ENCODE measurements around the gene CD101. TPM values are rescaled to one million over a fixed set of nuclear protein-coding genes. Genes with fewer than 3 reads are reported as not detected.

CD101 gene
- total and polyA plus RNA-seq, 2 experiments from 2014 or later: 1.2 to 1.3 TPM

- TF ChIP-seq CTCF (conservative IDR thresholded peaks at IDR 0.05; ENCODE audit: low read depth in 2 of 2): no peak
- no peak for TF ChIP-seq ZNF114 (CRISPR knock-in tag; IDR thresholded peaks at IDR 0.05)
Observed at GRCh38 chr1:117045644-117046043, 44.1 kb downstream of the CD101 start (continued).

GRCh38 chr1:117046781-117047180 is 45.2 kb downstream of the CD101 start:
- Histone ChIP-seq H2AFZ (no peak overlapping the region), H3F3A (replicated peaks; ENCODE audit: low read depth) (no peaks in the 10 kb centered on the region), H3K27me3 (ENCODE audit: insufficient read depth) (no peaks in the 10 kb centered on the region), H3K4me2 (no peak overlapping the region), H3K79me2 (replicated peaks; ENCODE audit: insufficient read depth) (no peaks in the 10 kb centered on the region), H3K4me3 (no peak overlapping the region), H4K20me1 (replicated peaks; ENCODE audit: insufficient read depth) (no peaks in the 10 kb centered on the region), H3K9me2 (ENCODE audit: insufficient read depth) (no peaks in the 10 kb centered on the region), H3K27ac (ENCODE audit: low read depth) (no peak overlapping the region), H3K36me3 (ENCODE audit: insufficient read depth) (no peaks in the 10 kb centered on the region), H3K4me1 (ENCODE audit: insufficient read depth) (no peaks in the 10 kb centered on the region)
- Mint-ChIP-seq H3K36me3 (ENCODE audit: low read depth) (0 out of 3 replicates have a peak, but pooled peaks cover 3% of the 10 kb centered on the region), H3K27ac (no peak overlapping the region), H3K27me3 (ENCODE audit: insufficient read depth, low read depth, poor library complexity) (peaks cover 6% of the 10 kb centered on the region), H3K4me3 (no peak overlapping the region), H3K9me3 (no peaks in the 10 kb centered on the region; the same call in 2 of the 3 replicates), H3K4me1 (no peaks in the 10 kb centered on the region)
- ATAC-seq (no peak), DNase-seq (ENCODE audit: low spot score) (no peak)
- TF ChIP-seq, protein P1, sequence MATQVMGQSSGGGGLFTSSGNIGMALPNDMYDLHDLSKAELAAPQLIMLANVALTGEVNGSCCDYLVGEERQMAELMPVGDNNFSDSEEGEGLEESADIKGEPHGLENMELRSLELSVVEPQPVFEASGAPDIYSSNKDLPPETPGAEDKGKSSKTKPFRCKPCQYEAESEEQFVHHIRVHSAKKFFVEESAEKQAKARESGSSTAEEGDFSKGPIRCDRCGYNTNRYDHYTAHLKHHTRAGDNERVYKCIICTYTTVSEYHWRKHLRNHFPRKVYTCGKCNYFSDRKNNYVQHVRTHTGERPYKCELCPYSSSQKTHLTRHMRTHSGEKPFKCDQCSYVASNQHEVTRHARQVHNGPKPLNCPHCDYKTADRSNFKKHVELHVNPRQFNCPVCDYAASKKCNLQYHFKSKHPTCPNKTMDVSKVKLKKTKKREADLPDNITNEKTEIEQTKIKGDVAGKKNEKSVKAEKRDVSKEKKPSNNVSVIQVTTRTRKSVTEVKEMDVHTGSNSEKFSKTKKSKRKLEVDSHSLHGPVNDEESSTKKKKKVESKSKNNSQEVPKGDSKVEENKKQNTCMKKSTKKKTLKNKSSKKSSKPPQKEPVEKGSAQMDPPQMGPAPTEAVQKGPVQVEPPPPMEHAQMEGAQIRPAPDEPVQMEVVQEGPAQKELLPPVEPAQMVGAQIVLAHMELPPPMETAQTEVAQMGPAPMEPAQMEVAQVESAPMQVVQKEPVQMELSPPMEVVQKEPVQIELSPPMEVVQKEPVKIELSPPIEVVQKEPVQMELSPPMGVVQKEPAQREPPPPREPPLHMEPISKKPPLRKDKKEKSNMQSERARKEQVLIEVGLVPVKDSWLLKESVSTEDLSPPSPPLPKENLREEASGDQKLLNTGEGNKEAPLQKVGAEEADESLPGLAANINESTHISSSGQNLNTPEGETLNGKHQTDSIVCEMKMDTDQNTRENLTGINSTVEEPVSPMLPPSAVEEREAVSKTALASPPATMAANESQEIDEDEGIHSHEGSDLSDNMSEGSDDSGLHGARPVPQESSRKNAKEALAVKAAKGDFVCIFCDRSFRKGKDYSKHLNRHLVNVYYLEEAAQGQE (IDR thresholded peaks at IDR 0.05; ENCODE audit: unreplicated experiment): no peak
- TF ChIP-seq NANOG (IDR thresholded peaks at IDR 0.05; ENCODE audit: borderline replicate concordance) (no peak), CTCF (conservative IDR thresholded peaks at IDR 0.05; ENCODE audit: low read depth in 2 of 2) (no peak), CREB1 (CRISPR knock-in tag; IDR thresholded peaks at IDR 0.05; ENCODE audit: low read depth) (no peak), EZH2phosphoT487 (IDR thresholded peaks at IDR 0.05; ENCODE audit: unreplicated experiment) (no peak), JUNB (IDR thresholded peaks at IDR 0.05; ENCODE audit: unreplicated experiment) (no peak), EZH2 (IDR thresholded peaks at IDR 0.05; ENCODE audit: low read depth, unreplicated experiment) (no peak)
- TF ChIP-seq, protein P2, sequence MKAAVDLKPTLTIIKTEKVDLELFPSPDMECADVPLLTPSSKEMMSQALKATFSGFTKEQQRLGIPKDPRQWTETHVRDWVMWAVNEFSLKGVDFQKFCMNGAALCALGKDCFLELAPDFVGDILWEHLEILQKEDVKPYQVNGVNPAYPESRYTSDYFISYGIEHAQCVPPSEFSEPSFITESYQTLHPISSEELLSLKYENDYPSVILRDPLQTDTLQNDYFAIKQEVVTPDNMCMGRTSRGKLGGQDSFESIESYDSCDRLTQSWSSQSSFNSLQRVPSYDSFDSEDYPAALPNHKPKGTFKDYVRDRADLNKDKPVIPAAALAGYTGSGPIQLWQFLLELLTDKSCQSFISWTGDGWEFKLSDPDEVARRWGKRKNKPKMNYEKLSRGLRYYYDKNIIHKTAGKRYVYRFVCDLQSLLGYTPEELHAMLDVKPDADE (IDR thresholded peaks at IDR 0.05): no peak
- TF ChIP-seq, protein P3, sequence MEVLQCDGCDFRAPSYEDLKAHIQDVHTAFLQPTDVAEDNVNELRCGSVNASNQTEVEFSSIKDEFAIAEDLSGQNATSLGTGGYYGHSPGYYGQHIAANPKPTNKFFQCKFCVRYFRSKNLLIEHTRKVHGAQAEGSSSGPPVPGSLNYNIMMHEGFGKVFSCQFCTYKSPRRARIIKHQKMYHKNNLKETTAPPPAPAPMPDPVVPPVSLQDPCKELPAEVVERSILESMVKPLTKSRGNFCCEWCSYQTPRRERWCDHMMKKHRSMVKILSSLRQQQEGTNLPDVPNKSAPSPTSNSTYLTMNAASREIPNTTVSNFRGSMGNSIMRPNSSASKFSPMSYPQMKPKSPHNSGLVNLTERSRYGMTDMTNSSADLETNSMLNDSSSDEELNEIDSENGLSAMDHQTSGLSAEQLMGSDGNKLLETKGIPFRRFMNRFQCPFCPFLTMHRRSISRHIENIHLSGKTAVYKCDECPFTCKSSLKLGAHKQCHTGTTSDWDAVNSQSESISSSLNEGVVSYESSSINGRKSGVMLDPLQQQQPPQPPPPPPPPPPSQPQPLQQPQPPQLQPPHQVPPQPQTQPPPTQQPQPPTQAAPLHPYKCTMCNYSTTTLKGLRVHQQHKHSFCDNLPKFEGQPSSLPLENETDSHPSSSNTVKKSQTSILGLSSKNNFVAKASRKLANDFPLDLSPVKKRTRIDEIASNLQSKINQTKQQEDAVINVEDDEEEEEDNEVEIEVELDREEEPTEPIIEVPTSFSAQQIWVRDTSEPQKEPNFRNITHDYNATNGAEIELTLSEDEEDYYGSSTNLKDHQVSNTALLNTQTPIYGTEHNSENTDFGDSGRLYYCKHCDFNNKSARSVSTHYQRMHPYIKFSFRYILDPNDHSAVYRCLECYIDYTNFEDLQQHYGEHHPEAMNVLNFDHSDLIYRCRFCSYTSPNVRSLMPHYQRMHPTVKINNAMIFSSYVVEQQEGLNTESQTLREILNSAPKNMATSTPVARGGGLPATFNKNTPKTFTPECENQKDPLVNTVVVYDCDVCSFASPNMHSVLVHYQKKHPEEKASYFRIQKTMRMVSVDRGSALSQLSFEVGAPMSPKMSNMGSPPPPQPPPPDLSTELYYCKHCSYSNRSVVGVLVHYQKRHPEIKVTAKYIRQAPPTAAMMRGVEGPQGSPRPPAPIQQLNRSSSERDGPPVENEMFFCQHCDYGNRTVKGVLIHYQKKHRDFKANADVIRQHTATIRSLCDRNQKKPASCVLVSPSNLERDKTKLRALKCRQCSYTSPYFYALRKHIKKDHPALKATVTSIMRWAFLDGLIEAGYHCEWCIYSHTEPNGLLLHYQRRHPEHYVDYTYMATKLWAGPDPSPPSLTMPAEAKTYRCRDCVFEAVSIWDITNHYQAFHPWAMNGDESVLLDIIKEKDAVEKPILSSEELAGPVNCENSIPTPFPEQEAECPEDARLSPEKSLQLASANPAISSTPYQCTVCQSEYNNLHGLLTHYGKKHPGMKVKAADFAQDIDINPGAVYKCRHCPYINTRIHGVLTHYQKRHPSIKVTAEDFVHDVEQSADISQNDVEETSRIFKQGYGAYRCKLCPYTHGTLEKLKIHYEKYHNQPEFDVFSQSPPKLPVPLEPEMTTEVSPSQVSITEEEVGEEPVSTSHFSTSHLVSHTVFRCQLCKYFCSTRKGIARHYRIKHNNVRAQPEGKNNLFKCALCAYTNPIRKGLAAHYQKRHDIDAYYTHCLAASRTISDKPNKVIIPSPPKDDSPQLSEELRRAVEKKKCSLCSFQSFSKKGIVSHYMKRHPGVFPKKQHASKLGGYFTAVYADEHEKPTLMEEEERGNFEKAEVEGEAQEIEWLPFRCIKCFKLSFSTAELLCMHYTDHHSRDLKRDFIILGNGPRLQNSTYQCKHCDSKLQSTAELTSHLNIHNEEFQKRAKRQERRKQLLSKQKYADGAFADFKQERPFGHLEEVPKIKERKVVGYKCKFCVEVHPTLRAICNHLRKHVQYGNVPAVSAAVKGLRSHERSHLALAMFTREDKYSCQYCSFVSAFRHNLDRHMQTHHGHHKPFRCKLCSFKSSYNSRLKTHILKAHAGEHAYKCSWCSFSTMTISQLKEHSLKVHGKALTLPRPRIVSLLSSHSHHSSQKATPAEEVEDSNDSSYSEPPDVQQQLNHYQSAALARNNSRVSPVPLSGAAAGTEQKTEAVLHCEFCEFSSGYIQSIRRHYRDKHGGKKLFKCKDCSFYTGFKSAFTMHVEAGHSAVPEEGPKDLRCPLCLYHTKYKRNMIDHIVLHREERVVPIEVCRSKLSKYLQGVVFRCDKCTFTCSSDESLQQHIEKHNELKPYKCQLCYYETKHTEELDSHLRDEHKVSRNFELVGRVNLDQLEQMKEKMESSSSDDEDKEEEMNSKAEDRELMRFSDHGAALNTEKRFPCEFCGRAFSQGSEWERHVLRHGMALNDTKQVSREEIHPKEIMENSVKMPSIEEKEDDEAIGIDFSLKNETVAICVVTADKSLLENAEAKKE (CRISPR knock-in tag; IDR thresholded peaks at IDR 0.05): no peak

All from GM23338 (cell line).